NCI-H69 (cell line): ENCODE measurements around the gene PTGIS.

Experiments used
- DNase-seq: peaks from one replicate; lab custom pipeline; 2025; lab: John Stamatoyannopoulos, UW

Gene PTGIS

DNA sequence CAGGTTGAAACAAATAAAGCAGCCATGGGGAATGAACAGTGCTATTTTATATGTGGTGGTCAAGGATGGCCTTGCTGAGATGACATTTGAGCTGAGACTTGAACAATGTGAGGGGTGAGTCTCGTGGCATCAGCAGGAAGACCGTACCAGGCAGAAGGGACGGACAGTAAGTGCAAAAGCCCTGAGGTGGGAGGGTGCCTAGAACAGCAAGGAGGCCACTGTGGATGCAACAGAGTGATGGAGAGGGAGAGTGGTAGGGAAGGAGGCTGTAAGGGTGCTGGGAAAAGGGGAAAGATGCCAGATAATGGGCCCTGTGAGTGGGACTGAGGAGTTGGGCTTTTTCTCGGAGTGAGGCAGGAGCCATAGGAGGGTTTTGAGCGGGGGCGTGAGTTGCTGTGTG lies 97.0 kb downstream of the PTGIS start:
- peak; percentile 49 for DNase-seq

DNA sequence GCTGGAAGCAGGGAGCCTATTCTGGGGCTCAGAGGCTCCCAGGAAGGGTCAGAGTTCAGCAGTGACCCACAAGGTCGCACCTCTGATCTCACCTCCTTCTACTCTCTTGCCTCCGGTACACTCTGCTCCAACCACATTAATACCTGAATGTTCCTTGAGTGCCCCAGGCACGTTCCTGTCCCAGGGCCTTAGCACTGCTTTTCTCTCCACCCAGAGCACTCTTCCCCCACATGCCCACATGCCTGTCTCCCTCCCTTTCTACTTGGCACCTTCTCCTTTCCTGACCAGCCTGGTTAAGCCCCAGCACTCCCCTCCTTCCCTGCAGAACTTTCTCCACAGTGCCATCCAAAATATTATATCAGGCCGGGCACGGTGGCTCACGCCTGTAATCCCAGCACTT lies 98.9 kb downstream of the PTGIS start:
- no peak for DNase-seq

DNA sequence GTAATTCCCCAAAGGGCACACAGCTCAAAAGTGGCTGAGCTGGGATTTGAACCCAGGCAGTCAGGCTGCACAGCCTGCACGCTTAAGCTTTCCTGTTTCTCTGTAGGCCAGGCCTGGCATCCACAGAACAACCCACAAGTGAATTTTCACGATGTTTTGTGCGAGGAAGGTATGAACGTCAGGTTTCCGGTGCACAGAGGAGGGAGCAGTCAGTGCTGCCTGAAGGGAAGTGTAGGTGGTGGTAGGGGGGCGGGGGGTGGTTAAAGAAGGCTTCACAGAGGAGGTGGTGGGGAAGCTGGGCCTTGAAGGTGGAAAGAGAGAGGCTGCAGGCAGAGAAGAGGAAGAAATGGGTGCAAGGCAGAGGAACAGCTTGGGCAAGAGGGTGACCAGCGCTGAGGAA lies 99.5 kb downstream of the PTGIS start:
- DNase-seq = no peak

DNA sequence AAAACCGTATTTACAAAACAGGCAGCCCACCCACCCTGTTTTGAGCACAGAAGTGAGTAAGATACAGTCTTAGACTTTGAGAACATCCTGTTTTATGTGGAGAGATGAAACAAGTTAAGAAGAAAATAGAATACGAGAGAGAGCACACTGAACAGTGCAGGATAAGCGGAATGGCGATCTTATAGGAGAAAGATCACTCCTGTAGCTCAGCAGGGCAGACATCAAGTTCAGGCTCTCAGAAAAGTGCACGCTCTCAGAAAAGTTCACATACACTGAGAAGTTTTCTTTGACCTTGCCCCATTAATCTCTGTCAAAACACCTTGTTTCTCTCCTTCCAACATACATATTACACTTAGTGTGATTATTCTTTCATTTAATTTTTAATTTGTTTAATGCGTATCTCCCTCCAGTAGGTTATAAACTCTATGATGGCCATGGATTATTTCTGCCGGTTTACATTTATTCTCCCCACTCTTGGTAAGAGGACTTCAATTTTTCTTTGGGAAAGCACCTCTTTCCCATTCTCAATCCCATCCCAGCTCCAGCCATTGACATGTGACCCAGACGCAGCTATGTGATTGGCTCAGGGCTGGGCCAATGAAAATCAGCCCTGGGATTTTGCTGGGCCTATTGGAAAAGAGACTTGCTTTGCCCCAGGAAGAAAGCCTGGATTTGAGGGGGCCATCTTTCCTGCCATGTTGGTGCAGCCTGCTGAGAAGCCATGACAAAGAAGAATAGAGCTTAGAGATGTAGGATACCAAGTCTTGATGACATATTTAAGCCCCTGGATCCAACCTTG lies 101.6 kb downstream of the PTGIS start:
- DNase-seq = no peak

DNA sequence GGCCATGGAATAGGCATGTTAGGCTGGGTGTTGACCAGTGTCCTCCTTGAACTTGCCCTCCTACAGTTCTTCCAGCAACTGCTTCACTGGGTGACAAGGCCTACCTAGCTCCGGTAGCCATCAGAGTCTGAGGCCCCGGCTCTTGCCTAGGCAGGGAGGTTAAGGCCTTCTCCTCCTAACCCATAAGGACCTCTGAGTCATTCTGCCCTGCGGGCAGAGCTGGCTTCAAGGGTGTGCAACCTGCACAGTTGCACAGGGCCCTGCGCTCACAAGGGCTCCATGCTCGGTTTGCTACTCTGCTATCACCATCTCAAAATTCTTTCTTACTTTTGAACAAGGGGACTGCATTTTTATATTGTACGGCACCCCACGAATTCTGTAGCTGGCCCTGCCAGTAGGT lies 103.4 kb downstream of the PTGIS start:
- DNase-seq = no peak

DNA sequence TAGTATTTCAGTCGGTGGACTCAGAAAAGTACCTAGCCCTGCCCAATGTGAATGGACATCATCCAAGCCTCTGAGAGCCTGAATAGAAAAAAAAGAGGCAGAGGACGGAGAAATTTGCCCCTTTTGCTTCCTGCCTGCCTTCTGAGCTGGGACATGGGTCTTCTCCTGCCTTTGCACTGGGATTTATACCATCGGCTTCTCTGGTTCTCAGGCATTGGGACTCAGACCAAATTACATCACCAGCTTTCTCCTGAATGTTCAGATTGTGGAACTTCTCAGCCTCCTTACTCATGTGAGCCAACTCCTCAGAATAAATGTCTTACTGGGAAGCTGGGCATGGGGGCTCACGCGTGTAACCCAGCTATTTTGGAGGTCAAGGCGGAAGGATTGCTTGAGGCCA lies 105.3 kb downstream of the PTGIS start:
- DNase-seq = no peak

DNA sequence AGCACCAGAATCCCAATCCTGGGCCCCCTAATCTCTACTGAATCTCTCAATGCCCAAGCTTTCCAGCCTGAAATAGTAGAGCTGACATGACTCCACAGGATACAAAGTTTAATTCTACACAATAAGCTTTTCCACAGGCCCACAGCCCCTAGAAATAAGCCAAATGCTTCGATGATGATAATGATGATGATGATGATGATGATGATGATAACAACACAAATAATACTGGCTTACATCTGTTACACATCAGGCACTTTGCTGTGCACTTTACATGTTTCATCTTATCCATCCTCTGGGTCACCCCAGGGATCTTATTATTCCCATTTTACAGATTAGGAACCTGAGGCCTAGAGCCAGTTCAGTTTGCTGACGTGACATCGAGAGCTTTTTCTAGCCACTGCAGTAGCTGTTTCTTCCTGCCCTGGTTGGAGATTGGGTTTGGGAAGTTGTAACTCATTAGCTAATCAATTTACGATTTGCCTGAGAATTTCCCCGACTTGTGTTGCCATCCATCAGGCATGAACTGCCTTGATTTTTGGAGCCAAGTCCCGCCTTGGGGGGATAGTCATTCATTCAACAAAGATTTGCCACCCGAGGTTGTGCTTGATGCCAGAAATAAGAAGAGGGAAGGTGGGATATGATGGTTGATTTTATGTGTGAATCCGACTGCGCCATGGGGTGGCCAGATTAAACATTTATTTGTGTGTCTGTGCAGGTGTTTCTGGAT lies 105.9 kb downstream of the PTGIS start:
- no peak for DNase-seq

DNA sequence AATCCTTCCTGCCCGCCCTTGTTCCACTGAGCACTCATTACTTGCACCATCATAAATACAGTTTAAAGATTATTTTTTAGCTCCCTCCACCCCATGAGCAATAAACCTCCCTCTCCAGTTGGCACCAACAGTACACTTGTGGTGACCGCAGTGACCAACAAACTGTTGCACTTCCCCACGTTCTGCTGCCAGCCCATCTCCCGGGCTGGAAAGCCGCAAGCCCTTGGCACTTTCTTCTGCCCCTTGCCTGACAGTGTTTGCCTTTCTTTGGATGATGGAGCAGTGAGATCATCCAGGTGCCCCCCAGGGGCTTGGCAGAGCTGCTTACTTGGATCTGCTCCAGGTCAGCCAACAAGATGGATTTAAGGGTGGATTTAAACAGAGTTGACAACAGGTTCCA lies 107.0 kb downstream of the PTGIS start:
- peak; percentile 79 for DNase-seq

DNA sequence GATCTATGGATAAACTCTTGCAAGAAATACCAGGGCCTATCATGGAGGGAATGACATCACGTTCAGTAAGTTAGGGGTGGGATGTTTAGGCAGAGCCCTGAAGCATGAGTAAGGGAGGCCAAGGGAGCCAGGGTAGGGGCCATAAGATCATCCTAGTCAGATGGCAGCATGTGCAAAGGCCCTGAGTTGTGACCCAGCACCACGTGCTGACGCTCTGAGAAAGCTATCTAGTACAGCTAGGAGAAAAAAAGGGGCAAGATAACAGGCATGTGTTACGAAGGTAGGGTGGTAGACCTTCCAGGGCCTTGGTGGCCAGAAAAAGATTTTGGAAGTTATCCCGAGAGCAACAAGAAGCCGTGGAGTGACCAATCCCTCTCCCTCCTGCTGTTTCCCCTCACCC lies 107.8 kb downstream of the PTGIS start:
- no peak for DNase-seq

DNA sequence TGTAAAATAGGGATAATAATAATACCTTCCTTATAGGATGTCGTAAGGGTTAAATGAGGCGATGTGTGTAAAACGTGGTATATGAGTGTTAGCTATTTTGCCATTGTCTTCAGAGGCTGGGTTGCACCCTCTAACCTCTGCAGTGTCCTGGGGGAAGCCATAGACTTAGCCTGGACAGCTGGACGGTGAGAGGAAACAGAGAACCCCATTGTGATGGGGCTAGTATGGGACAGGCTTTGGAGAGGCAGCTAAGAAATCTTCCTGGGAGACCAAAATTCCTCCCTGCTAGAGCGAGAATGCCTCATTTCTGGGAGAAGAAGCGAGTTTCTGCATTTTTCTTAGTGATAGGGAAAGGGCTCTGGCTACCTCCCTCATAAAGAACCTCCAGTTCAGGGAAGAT lies 108.3 kb downstream of the PTGIS start:
- no peak for DNase-seq

DNA sequence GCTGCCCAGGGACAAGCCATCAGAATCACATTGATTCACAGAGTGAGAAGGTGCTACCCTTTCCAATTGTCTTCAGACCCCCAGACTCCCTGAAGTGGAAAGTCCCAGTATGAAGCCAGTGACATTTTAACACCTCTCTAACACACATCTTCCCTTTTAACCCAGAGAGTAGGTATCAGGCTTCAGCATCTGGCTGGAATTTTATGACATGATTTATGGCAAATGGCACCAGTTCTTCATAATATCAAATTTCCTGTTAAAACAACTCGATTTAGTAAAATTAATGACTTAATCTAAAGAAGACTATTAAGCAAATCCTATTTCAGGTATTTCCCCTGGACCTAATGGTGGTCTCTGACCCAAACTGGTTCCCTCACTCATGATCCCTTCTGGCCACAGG lies 110.5 kb downstream of the PTGIS start:
- peak; percentile 22 for DNase-seq

DNA sequence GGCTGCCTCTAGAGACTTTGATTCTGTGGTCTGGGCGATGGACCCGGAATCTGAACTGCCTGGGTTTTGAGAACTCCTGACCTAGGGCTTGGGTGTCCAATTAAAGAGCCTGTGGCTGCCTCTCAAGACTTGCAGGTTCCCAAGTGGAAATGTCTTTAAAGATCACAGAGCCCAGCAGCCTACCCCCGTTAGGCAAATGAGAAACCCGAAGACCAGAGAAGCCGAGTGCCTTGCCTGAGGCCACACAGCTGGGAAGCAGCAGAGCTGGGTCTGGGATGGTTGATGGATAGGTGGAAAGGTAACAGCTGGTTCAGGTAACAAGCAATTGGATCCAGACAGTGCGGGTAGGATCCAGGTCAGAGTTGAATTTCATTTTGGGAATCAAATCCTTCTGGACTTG lies 111.3 kb downstream of the PTGIS start:
- no peak for DNase-seq

DNA sequence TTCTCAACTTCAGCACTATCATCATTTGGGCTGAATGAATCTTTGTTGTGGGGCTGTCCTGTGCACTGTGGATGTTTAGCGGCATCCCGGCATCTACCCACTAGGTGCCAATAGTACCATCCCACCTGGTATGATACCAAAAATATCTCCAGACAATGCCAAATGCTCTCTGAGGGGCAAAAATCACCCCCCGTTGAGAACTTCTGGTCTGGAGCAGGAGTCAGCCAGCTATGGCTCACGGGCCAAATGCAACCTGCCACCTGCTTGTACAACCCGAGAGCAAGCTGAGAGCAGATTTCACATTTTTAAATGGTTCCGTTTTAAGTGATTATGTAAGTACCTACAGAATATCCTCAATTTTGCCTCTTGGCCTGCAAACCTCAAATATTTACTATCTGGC lies 112.2 kb downstream of the PTGIS start:
- DNase-seq = no peak
